Loucy (cell line): ENCODE measurements around the gene ZNF207.

Source experiments
- H2AFZ ChIP-seq: fragments of 200-600 bp; sonication (generic); 2 replicates; pipeline ENCODE4 v1.6.0; 2016; ENCODE audit warnings: antibody characterized with exemption, mild to moderate bottlenecking, low read length, moderate library complexity
- H3F3A ChIP-seq: fragments of 200-600 bp; 2 replicates; pipeline ENCODE4 v1.6.0; 2016; ENCODE audit warnings: antibody characterized with exemption, low read depth, mild to moderate bottlenecking
- H3K27me3 ChIP-seq: fragments of 200-600 bp; sonication (generic); 2 replicates; pipeline ENCODE4 v1.6.1; 2014; ENCODE audit warnings: low read length, mild to moderate bottlenecking; ENCODE audit not compliant: insufficient read depth, poor library complexity, severe bottlenecking
- H3K36me3 ChIP-seq: fragments of 200-600 bp; sonication (generic); 2 replicates; pipeline ENCODE4 v1.6.1; 2016; ENCODE audit warnings: low read length; ENCODE audit not compliant: insufficient read depth
- H3K4me1 ChIP-seq: fragments of 200-600 bp; sonication (generic); 2 replicates; pipeline ENCODE4 v1.5.1; 2014; ENCODE audit warnings: low read length, mild to moderate bottlenecking; ENCODE audit not compliant: insufficient read depth, poor library complexity, severe bottlenecking
- H3K4me2 ChIP-seq: fragments of 200-600 bp; sonication (generic); 2 replicates; pipeline ENCODE4 v1.6.0; 2014; ENCODE audit warnings: antibody characterized with exemption, low read length, low read depth, mild to moderate bottlenecking; ENCODE audit not compliant: poor library complexity, severe bottlenecking
- H3K4me3 ChIP-seq: fragments of 200-600 bp; sonication (generic); 2 replicates; pipeline ENCODE4 v1.5.1; 2014; ENCODE audit warnings: low read length, mild to moderate bottlenecking, mixed read lengths; ENCODE audit not compliant: poor library complexity, severe bottlenecking
- H3K79me2 ChIP-seq: fragments of 200-600 bp; sonication (generic); 2 replicates; pipeline ENCODE4 v1.6.1; 2014; ENCODE audit warnings: low read length; ENCODE audit not compliant: insufficient read depth
- H3K9ac ChIP-seq: fragments of 200-600 bp; sonication (generic); 2 replicates; pipeline ENCODE4 v1.6.0; 2014; ENCODE audit warnings: mild to moderate bottlenecking, low read depth, low read length, moderate library complexity; ENCODE audit not compliant: poor library complexity, severe bottlenecking
- H3K9me2 ChIP-seq: fragments of 200-600 bp; sonication (generic); replicated peaks from 2 replicates; pipeline ENCODE4 v1.6.1; 2016; ENCODE audit warnings: low read depth, low read length, mixed read lengths
- H3K9me3 ChIP-seq: fragments of 200-600 bp; sonication (generic); 2 replicates; pipeline ENCODE4 v1.6.1; 2014; ENCODE audit warnings: mild to moderate bottlenecking, antibody characterized with exemption, low read length, low read depth; ENCODE audit not compliant: insufficient read depth
- H4K20me1 ChIP-seq: fragments of 200-600 bp; sonication (generic); 2 replicates; pipeline ENCODE4 v1.6.0; 2014; ENCODE audit warnings: antibody characterized with exemption, low read length, mild to moderate bottlenecking; ENCODE audit not compliant: insufficient read depth, poor library complexity, severe bottlenecking
- CTCF ChIP-seq: fragments of 200-600 bp; sonication (generic); conservative IDR thresholded peaks from 2 replicates; pipeline ENCODE4 v1.5.1; 2014; ENCODE audit warnings: mild to moderate bottlenecking, antibody characterized with exemption, low read length
- EZH2phosphoT487 ChIP-seq: fragments of 200-600 bp; IDR thresholded peaks from 2 replicates; pipeline ENCODE4 v1.6.1; 2018; ENCODE audit warnings: antibody characterized with exemption, mild to moderate bottlenecking, moderate library complexity, borderline replicate concordance

ZNF207 gene

GRCh38 chr17:32341141-32341856 lies 8.7 kb upstream of the ZNF207 start:
- no peaks in the 10 kb centered on the region for H3K27me3 ChIP-seq
- peak overlapping the region; percentile 89 for H3K9ac ChIP-seq
- peak overlapping the region; percentile 81 for H2AFZ ChIP-seq
- peaks cover 18% of the 10 kb centered on the region for H3K4me1 ChIP-seq
- peak overlapping the region; percentile 95 for H3K4me2 ChIP-seq
- H4K20me1 ChIP-seq, result no peaks in the 10 kb centered on the region
- H3K9me2 ChIP-seq, result no peaks in the 10 kb centered on the region
- peaks cover 19% of the 10 kb centered on the region for H3K79me2 ChIP-seq
- H3K9me3 ChIP-seq, result no peaks in the 10 kb centered on the region
- peak overlapping the region; percentile 85 for H3K4me3 ChIP-seq
- no peaks in the 10 kb centered on the region for H3F3A ChIP-seq
- TF ChIP-seq CTCF, result peak; percentile 42
- no peak for TF ChIP-seq EZH2phosphoT487
- H3K36me3 ChIP-seq, result no peaks in the 10 kb centered on the region

GRCh38 chr17:32341857-32342602 lies 7.9 kb upstream of the ZNF207 start, which contains the start of gene C17orf75:
TSS of gene C17orf75 (minus strand) at chr17:32342173. CDS start at chr17:32342139, 34 bp downstream.
- peaks cover 19% of the 10 kb centered on the region for H3K79me2 ChIP-seq
- H3K4me2 ChIP-seq, result peak within 1 kb of the TSS; percentile 95
- peak within 1 kb of the TSS; percentile 99 for H2AFZ ChIP-seq
- no peaks in the 10 kb centered on the region for H3K36me3 ChIP-seq
- peak within 1 kb of the TSS; percentile 89 for H3K9ac ChIP-seq
- H3F3A ChIP-seq, result no peaks in the 10 kb centered on the region
- peaks cover 18% of the 10 kb centered on the region for H3K4me1 ChIP-seq
- peak within 1 kb of the TSS; percentile 85 for H3K4me3 ChIP-seq
- no peaks in the 10 kb centered on the region for H3K9me3 ChIP-seq
- TF ChIP-seq EZH2phosphoT487 (no peak), CTCF (no peak)
- H3K27me3 ChIP-seq, result no peaks in the 10 kb centered on the region
- no peaks in the 10 kb centered on the region for H3K9me2 ChIP-seq
- no peaks in the 10 kb centered on the region for H4K20me1 ChIP-seq

GRCh38 chr17:32342603-32343325 lies 7.2 kb upstream of the ZNF207 start:
- Histone ChIP-seq H3K27me3 (no peaks in the 10 kb centered on the region), H3K9ac (peak overlapping the region; percentile 89), H3F3A (no peaks in the 10 kb centered on the region), H3K4me1 (peaks cover 18% of the 10 kb centered on the region), H2AFZ (peak overlapping the region; percentile 99), H3K36me3 (no peaks in the 10 kb centered on the region), H3K79me2 (peaks cover 19% of the 10 kb centered on the region), H3K9me3 (no peaks in the 10 kb centered on the region), H3K4me3 (peak overlapping the region; percentile 85), H3K9me2 (no peaks in the 10 kb centered on the region), H4K20me1 (no peaks in the 10 kb centered on the region), H3K4me2 (peak overlapping the region; percentile 90)
- TF ChIP-seq EZH2phosphoT487 (no peak), CTCF (no peak)
